Ovary (tissue), 9 donors: ENCODE data around the gene CUBN. TPM values are rescaled to one million over a fixed set of nuclear protein-coding genes. Genes with fewer than 3 reads are reported as not detected.
A peak's percentile ranks its signal among the peaks of the same experiment; 100 is the strongest.

Experiments
- DNase-seq, 5 donors: peaks; one replicate each; pipeline ENCODE4 v3.0.0-alpha.2; 2019 to 2020
- H3K27ac ChIP-seq, 2 donors: fragments of 200-600 bp; one replicate each; pipeline versions ENCODE4 v1.5.1 to v1.8.0; 2019 to 2022
- H3K27me3 ChIP-seq: fragments of 200-600 bp; one replicate; pipeline ENCODE4 v1.8.0; 2022
- H3K36me3 ChIP-seq: fragments of 200-600 bp; sonication (generic); one replicate; pipeline ENCODE4 v1.5.1; 2019
- H3K4me1 ChIP-seq: one replicate; pipeline ENCODE4 v1.8.1; 2013; ENCODE audit warnings: mild to moderate bottlenecking, moderate library complexity; ENCODE audit not compliant: insufficient read depth
- H3K4me3 ChIP-seq: fragments of 200-600 bp; sonication (generic); one replicate; pipeline ENCODE4 v1.5.1; 2017
- H3K9me3 ChIP-seq, 2 donors: fragments of 200-600 bp in 1 of 2; sonication (generic) in 1 of 2; one replicate each; pipeline versions ENCODE4 v1.5.1 to v1.8.1; 2013 to 2019; ENCODE audit warnings: mild to moderate bottlenecking in 1 of 2, moderate library complexity in 1 of 2
- EP300 ChIP-seq: sonication (generic); formaldehyde crosslinking; IDR thresholded peaks from one replicate; pipeline ENCODE4 v1.6.1; 2017; ENCODE audit warnings: antibody characterized with exemption
- POLR2A ChIP-seq: fragments of 450-650 bp; IDR thresholded peaks from one replicate; pipeline ENCODE4 v1.6.1; 2017; ENCODE audit warnings: antibody characterized with exemption, mild to moderate bottlenecking, moderate library complexity
- WGBS, 3 donors: extraction: QIAGEN DNeasy Blood & Tissue Kit in 1 of 3; methylation state at CpG; one replicate each; pipeline versions ENCODE4 v1.1.5 to v1.1.7; 2013 to 2017; 5-methylcytosine and 5-hydroxymethylcytosine counted together
- intact Hi-C, 4 donors: fragments of 100-400 bp; cut with DNase I; formaldehyde crosslinking; loops; one replicate each; pipeline versions ENCODE4 v1.11.0 to v1.15.1; 2022 to 2023
- polyA plus RNA-seq, 2 donors: library from polyadenylated mRNA; stranded (reverse); fragments of 200-250 nt in 1 of 2; fragments of 350-450 nt in 1 of 2; fragmentation: Illumina TruSeq in 1 of 2; extraction: RNeasy Lipid Tissue Mini Kit (QIAGEN cat#74804) in 1 of 2; gene quantifications; one replicate each; pipeline ENCODE4 v1.2.3, GENCODE V29; 2013 to 2014
- total RNA-seq, 7 donors: library from RNA; depleted of rRNA in 2 of 7; stranded (reverse); fragments of >200 nt in 2 of 7; fragmentation: NEBNext Ultra II Directional in 3 of 7; extraction: Animal tissue kit (Norgen Biotek cat#: 25700) in 3 of 7; gene quantifications; one replicate each; pipeline versions ENCODE4 v1.1.0 to v1.2.4, GENCODE V29; 2016 to 2023
- TF ChIP-seq, protein P1 (sequence below), 3 donors: fragments of 450-650 bp in 2 of 3; fragments of 200-600 bp in 1 of 3; IDR thresholded peaks; one replicate each; pipeline versions ENCODE4 v1.5.1 to v1.8.0; 2016 to 2022; ENCODE audit warnings: antibody characterized with exemption in 3 of 3, mild to moderate bottlenecking in 1 of 3
- donor health status: DM: no; HTN: no; CAD: no; lungs with moderate emphysema.
- donor health status: DM: no; HTN: no; CAD: no.
- donor health status: Bipolar disorder and iron deficiency.
- donor health status: DM: yes; HTN: yes; CAD: no.
- donor health status: DM: no; HTN: no; CAD: no.
- donor health status: DM: yes; HTN: yes; CAD: no.

CUBN gene
- total and polyA plus RNA-seq, 9 donors, result 1.9 to 5.8 (median 4.0) TPM

DNA sequence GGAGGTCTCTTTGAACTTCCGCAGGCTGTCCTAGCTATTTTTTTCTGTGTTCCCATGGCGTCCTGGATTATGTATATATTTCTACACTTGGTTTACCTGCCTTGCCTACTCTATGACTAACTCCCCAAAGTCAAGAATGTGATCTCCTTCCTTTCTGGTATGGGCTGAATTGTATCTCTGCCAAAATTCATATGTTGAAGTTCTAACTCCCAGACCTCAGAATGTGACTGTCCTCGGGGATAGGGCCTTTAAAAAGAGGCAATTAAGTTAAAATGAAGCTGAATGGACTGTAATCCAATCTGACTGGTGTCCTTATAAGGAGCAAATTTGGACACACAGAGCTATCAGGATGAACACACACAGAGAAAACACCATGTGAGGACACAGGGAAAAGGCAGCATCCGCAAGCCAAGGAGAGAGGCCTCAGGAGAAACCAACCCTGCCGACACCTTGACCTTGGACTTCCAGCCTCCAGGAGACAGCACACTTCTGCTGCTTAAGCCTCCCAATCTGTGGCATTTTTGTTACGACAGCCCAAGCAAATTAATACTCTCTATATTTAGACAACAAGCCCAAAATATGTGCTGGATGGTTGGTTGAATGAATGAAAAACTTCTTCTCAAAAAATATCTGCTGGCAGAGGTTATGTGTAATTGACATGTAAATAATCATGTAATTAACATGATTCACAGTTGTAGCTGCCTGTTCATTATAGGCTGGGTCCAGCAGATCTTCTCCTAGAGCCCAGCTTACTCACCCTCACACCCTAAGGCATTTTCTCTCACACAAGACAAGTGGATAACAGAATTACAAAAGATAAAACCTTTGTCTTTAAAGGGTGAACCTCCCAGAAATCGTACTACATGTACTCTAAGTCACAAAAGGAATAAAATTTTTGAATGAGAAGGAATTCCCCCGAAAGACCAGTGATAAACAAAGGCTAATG, 123.7 kb downstream of the CUBN start:
- H3K36me3 ChIP-seq, result no peaks in the 10 kb centered on the region
- TF ChIP-seq EP300 (no peak), POLR2A (no peak)
- TF ChIP-seq, protein P1, sequence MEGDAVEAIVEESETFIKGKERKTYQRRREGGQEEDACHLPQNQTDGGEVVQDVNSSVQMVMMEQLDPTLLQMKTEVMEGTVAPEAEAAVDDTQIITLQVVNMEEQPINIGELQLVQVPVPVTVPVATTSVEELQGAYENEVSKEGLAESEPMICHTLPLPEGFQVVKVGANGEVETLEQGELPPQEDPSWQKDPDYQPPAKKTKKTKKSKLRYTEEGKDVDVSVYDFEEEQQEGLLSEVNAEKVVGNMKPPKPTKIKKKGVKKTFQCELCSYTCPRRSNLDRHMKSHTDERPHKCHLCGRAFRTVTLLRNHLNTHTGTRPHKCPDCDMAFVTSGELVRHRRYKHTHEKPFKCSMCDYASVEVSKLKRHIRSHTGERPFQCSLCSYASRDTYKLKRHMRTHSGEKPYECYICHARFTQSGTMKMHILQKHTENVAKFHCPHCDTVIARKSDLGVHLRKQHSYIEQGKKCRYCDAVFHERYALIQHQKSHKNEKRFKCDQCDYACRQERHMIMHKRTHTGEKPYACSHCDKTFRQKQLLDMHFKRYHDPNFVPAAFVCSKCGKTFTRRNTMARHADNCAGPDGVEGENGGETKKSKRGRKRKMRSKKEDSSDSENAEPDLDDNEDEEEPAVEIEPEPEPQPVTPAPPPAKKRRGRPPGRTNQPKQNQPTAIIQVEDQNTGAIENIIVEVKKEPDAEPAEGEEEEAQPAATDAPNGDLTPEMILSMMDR (IDR thresholded peaks at IDR 0.05), result no peak
- no peaks in the 10 kb centered on the region for H3K27me3 ChIP-seq
- no peaks in the 10 kb centered on the region for H3K9me3 ChIP-seq
- WGBS, 3 donors, result 56 to 84% (median 64%) methylated on average over 8 of the region's 8 CpGs
- H3K4me3 ChIP-seq, result no peak overlapping the region
- intact Hi-C loops, result loop anchor here in 2 of 4 donors (10.0 kb wide), 2 partner anchors 189 to 219 kb away; partner anchors contain the start of gene VIM (in 1 of the 2)
- no peak for DNase-seq
- peaks cover 40% of the 10 kb centered on the region for H3K4me1 ChIP-seq
- H3K27ac ChIP-seq, result peak overlapping the region; percentile 13 to 78

DNA sequence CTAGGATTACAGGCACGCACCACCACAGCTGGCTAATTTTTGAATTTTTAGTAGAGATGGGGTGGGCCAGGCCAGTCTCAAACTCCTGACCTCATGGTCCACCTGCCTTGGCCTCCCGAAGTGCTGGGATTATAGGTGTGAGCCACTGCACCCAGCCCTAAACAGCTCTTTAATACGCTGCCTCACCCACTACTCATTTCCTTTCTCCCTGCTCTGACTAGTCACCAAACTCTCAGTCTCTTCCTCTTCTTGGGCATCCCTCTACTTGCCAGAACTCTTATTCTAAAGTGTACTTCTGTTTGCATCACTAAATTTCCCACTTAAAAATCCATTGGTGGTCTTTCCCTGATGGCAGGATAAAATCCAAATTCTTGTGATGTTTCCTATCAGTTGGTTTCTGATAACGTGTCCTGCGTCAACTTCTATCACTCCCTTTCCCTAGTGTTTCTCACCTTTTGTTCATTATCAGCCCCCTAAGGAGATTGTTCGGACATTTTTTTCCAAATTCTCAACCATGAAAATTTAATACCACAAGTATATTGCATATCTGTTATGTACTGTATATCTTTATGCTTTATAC, 124.7 kb downstream of the CUBN start:
- peaks cover 45% of the 10 kb centered on the region for H3K4me1 ChIP-seq
- TF ChIP-seq, protein P1 (IDR thresholded peaks at IDR 0.05), result no peak
- TF ChIP-seq POLR2A, result no peak
- no peak for TF ChIP-seq EP300
- H3K27ac ChIP-seq, result no peak overlapping the region

DNA sequence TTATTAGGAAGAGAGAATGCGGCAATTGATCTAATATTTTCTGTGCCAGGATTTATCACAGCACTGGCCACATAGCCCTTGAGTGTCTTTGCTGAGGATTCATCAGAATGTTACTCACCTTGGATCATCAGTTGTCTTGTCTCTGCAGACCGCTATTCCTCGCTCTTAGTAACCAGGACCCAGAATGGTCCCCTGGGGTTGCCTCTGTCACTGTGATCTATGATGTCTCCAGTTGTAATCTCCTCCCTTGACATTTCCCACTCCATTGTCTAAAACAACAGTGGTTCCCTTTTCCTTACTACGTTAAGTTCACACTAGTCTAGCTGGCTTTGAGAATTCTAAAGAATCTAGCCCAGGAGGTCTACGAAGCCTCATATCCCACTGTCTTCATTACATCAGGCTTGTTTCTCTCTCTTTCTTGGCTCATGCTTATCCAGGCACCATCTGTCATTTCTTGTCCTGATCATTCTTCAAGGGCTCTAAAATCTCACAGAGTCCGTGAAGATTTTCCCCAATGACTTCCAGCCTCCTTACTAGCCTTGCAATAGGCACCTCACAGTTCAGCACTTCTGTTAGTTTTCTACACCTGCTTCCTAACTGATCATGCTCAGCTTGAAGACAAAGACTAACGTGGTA, 125.8 kb downstream of the CUBN start:
- 81 to 83% (median 82%) methylated on average over 7 of the region's 7 CpGs for WGBS, 3 donors
- Histone ChIP-seq H3K36me3 (no peaks in the 10 kb centered on the region), H3K4me1 (peaks cover 41% of the 10 kb centered on the region), H3K27me3 (no peaks in the 10 kb centered on the region), H3K27ac (peak overlapping the region; percentile 36 to 95), H3K9me3 (no peaks in the 10 kb centered on the region), H3K4me3 (no peak overlapping the region)
- DNase-seq, result no peak
- TF ChIP-seq EP300, result no peak
- no peak for TF ChIP-seq POLR2A
- TF ChIP-seq, protein P1 (IDR thresholded peaks at IDR 0.05), result no peak
- intact Hi-C loops, result loop anchor here in 2 of 4 donors (10.0 kb wide), 2 partner anchors 191 to 221 kb away; partner anchors contain the start of gene VIM (in 1 of the 2)

More for the DNA sequence above, 124.7 kb downstream of the CUBN start:
- DNase-seq, result no peak
- Histone ChIP-seq H3K4me3 (no peak overlapping the region), H3K36me3 (no peaks in the 10 kb centered on the region), H3K27me3 (no peaks in the 10 kb centered on the region), H3K9me3 (no peaks in the 10 kb centered on the region)
- intact Hi-C loops, result loop anchor here in 2 of 4 donors (10.0 kb wide), 2 partner anchors 190 to 220 kb away; partner anchors contain the start of gene VIM (in 1 of the 2)
- 97 to 100% (median 98%) methylated on average over 6 of the region's 6 CpGs for WGBS, 3 donors

DNA sequence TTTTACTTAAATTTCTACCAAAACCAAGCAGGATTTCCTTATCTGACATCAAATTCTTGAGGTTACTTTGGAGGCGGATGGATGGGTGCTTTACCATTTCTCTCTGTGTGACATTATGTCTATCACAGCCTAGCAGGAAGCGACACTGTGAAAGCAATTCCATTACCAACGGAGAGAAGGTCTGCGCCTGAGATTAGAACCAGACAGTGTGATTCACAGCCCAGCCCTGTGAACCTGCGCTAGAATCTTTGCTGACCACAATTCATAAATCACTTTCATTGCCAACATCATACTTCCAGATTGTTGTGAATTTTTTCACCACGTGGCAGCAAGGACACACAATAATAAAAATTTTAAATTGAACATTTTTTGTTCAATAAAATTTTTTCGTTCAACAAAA, 126.5 kb downstream of the CUBN start:
- no peak overlapping the region for H3K4me3 ChIP-seq
- H3K9me3 ChIP-seq, result no peaks in the 10 kb centered on the region
- no peak for TF ChIP-seq EP300
- no peak for TF ChIP-seq POLR2A
- TF ChIP-seq, protein P1 (IDR thresholded peaks at IDR 0.05), result no peak
- intact Hi-C loops, result loop anchor here in 2 of 4 donors (10.0 kb wide), 2 partner anchors 192 to 222 kb away; partner anchors contain the start of gene VIM (in 1 of the 2)
- H3K4me1 ChIP-seq, result peaks cover 35% of the 10 kb centered on the region
- no peaks in the 10 kb centered on the region for H3K27me3 ChIP-seq
- no peaks in the 10 kb centered on the region for H3K36me3 ChIP-seq
- H3K27ac ChIP-seq, result peak overlapping the region; percentile 11 to 95
- peak in 1 of 5 donors; percentile 59 for DNase-seq
- 8 to 22% (median 10%) methylated on average over 7 of the region's 7 CpGs for WGBS, 3 donors
